Mesendoderm (in vitro differentiated cells): ENCODE data around the gene GABRG3.

ENCODE experiments used
- DNase-seq: peaks from one replicate; pipeline ENCODE4 v3.0.0; 2013
- H2AK5ac ChIP-seq: 2 replicates; pipeline ENCODE4 v1.6.1; 2013; ENCODE audit warnings: low read length, inconsistent platforms
- H2BK120ac ChIP-seq: 2 replicates; pipeline ENCODE4 v1.6.1; 2013; ENCODE audit warnings: low read depth, mild to moderate bottlenecking, low read length, moderate library complexity, mixed read lengths
- H2BK15ac ChIP-seq: replicated peaks from 2 replicates; pipeline ENCODE4 v1.6.1; 2013; ENCODE audit warnings: low read depth, mild to moderate bottlenecking, moderate library complexity
- H2BK5ac ChIP-seq: 2 replicates; pipeline ENCODE4 v1.6.1; 2013; ENCODE audit warnings: low read length, inconsistent platforms
- H3K18ac ChIP-seq: 2 replicates; pipeline ENCODE4 v1.6.1; 2013; ENCODE audit warnings: mild to moderate bottlenecking, low read length, mixed read lengths
- H3K23ac ChIP-seq: one replicate; pipeline ENCODE4 v1.6.1; 2013; ENCODE audit warnings: low read length
- H3K27ac ChIP-seq: 2 replicates; pipeline ENCODE4 v1.5.1; 2013; ENCODE audit warnings: low read depth, mild to moderate bottlenecking, inconsistent platforms, low read length, moderate library complexity
- H3K27me3 ChIP-seq: 2 replicates; pipeline ENCODE4 v1.6.1; 2013; ENCODE audit warnings: low read length, control low read depth, mild to moderate bottlenecking, inconsistent platforms; ENCODE audit not compliant: insufficient read depth, poor library complexity
- H3K36me3 ChIP-seq: 2 replicates; pipeline ENCODE4 v1.6.1; 2013; ENCODE audit warnings: low read length, inconsistent platforms; ENCODE audit not compliant: control insufficient read depth, insufficient read depth
- H3K4ac ChIP-seq: one replicate; pipeline ENCODE4 v1.6.1; 2013; ENCODE audit warnings: low read depth, mild to moderate bottlenecking, low read length, moderate library complexity
- H3K4me1 ChIP-seq: 2 replicates; pipeline ENCODE4 v1.6.1; 2013; ENCODE audit warnings: low read depth, low read length, inconsistent platforms; ENCODE audit not compliant: control insufficient read depth
- H3K4me2 ChIP-seq: 2 replicates; pipeline ENCODE4 v1.6.1; 2013; ENCODE audit warnings: low read length
- H3K4me3 ChIP-seq: 2 replicates; pipeline ENCODE4 v1.5.1; 2013; ENCODE audit warnings: mild to moderate bottlenecking, low read length
- H3K56ac ChIP-seq: one replicate; pipeline ENCODE4 v1.6.1; 2013; ENCODE audit warnings: low read length
- H3K79me1 ChIP-seq: 2 replicates; pipeline ENCODE4 v1.6.1; 2013; ENCODE audit warnings: low read length, inconsistent platforms
- H3K79me2 ChIP-seq: 2 replicates; pipeline ENCODE4 v1.6.1; 2013; ENCODE audit warnings: mild to moderate bottlenecking, low read length; ENCODE audit not compliant: control insufficient read depth, insufficient read depth
- H3K9ac ChIP-seq: 2 replicates; pipeline ENCODE4 v1.6.1; 2013; ENCODE audit warnings: low read length, inconsistent platforms
- H4K5ac ChIP-seq: one replicate; pipeline ENCODE4 v1.6.1; 2013; ENCODE audit warnings: low read length
- H4K8ac ChIP-seq: one replicate; pipeline ENCODE4 v1.6.1; 2013; ENCODE audit warnings: low read depth, mild to moderate bottlenecking, control low read depth, low read length, moderate library complexity
- WGBS: extraction: QIAGEN DNeasy Blood & Tissue Kit; methylation state at CpG from one replicate; pipeline ENCODE4 v1.1.7; 2013; ENCODE audit warnings: low lambda C conversion rate, missing lambda C conversion rate; ENCODE audit not compliant: insufficient coverage; ENCODE audit errors: extremely low coverage; 5-methylcytosine and 5-hydroxymethylcytosine counted together

Gene GABRG3

DNA sequence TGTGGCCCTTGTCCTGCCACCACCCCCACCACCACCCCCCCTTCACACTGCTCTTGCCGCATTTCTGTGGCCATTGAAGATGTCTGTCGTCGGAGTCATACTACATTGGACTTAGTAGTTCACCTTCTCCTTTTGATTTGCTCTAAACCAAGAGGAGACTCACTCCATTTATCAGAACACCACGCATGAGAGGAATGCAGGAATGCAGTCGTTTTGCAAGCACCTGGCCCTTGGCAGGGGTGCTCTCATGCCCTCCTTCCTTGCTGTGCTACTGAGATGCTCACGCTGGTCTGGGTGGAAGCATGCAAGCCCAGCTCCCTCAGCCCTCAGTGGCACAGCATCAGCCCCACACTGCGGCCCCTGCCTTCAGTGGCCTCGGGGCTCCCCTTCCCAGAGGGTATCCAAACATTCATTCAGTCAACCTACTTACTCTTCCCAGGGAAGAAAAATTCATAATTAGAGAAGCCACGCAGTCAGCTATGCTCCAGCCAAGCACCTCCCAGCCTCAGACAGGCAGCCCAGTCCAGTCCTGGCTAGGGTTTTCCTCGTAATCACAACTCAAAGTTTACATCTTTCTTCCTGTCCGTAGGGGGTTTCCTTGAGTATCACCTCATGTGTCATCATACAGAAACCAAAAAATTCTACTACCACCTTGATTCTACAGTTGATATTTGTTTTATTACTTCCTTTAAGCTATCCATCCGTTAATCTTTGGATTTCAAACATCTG, 520.0 kb downstream of the GABRG3 start:
- H4K5ac ChIP-seq = no peak overlapping the region
- DNase-seq = peak; percentile 50
- H3K79me2 ChIP-seq = no peaks in the 10 kb centered on the region
- no peak overlapping the region for H3K56ac ChIP-seq
- H3K27ac ChIP-seq = no peak overlapping the region
- H3K23ac ChIP-seq = no peak overlapping the region
- H3K4me2 ChIP-seq = no peak overlapping the region
- no peaks in the 10 kb centered on the region for H3K36me3 ChIP-seq
- no peaks in the 10 kb centered on the region for H3K4me1 ChIP-seq
- H2AK5ac ChIP-seq = no peak overlapping the region
- WGBS = no CpG with 5 or more reads among the region's 12 CpGs
- H3K79me1 ChIP-seq = no peaks in the 10 kb centered on the region
- no peak overlapping the region for H2BK5ac ChIP-seq
- no peak overlapping the region for H3K4ac ChIP-seq
- H3K27me3 ChIP-seq = no peaks in the 10 kb centered on the region
- no peak overlapping the region for H4K8ac ChIP-seq
- no peak overlapping the region for H3K18ac ChIP-seq
- no peak overlapping the region for H2BK15ac ChIP-seq
- no peak overlapping the region for H3K4me3 ChIP-seq
- no peak overlapping the region for H2BK120ac ChIP-seq
- no peak overlapping the region for H3K9ac ChIP-seq

- Histone ChIP-seq H3K23ac (no peak overlapping the region), H3K27ac (no peak overlapping the region), H3K56ac (no peak overlapping the region), H3K36me3 (no peaks in the 10 kb centered on the region), H3K4me2 (no peak overlapping the region), H2AK5ac (no peak overlapping the region), H3K4ac (no peak overlapping the region), H3K4me3 (no peak overlapping the region), H3K79me2 (no peaks in the 10 kb centered on the region), H3K18ac (no peak overlapping the region), H2BK5ac (no peak overlapping the region), H2BK120ac (no peak overlapping the region), H3K4me1 (no peaks in the 10 kb centered on the region), H2BK15ac (no peak overlapping the region), H3K79me1 (no peaks in the 10 kb centered on the region), H3K27me3 (no peaks in the 10 kb centered on the region), H4K5ac (no peak overlapping the region), H3K9ac (no peak overlapping the region), H4K8ac (no peak overlapping the region)
- peak; percentile 23 for DNase-seq
- WGBS = no CpG with 5 or more reads among the region's 10 CpGs
Observed at GRCh38 chr15:27491666-27492621, 521.0 kb downstream of the GABRG3 start.

- Histone ChIP-seq H2BK15ac (no peak overlapping the region), H2BK5ac (no peak overlapping the region), H4K8ac (no peak overlapping the region), H3K79me1 (no peaks in the 10 kb centered on the region), H3K4me3 (no peak overlapping the region), H3K4me1 (no peaks in the 10 kb centered on the region), H3K27ac (no peak overlapping the region), H3K79me2 (no peaks in the 10 kb centered on the region), H3K4me2 (no peak overlapping the region), H3K23ac (no peak overlapping the region), H3K9ac (no peak overlapping the region), H4K5ac (no peak overlapping the region), H3K4ac (no peak overlapping the region), H3K18ac (no peak overlapping the region), H3K56ac (no peak overlapping the region), H2BK120ac (no peak overlapping the region), H3K27me3 (no peaks in the 10 kb centered on the region), H3K36me3 (no peaks in the 10 kb centered on the region), H2AK5ac (no peak overlapping the region)
- DNase-seq = peak; percentile 15
- WGBS = no CpG with 5 or more reads among the region's 3 CpGs
Observed at GRCh38 chr15:27495963-27496459, 525.0 kb downstream of the GABRG3 start.

DNA sequence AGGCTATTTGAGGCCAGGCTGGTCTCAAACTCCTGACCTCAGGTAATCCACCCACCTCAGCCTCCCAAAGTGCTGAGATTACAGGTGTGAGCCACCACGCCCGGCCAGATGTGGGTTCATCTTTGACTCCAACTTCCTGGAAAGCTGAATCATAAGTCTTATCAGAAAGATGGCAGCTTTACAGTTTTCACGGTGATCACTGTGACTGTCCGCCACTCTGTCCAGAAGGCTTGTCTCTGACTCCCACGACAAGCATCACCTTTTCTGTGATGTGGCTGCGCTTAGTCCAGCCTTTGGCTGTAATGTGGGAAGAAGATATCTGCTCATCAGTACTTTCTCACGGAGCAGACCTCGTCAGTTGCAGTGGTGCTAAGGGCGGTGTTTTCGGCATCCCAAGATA, 527.7 kb downstream of the GABRG3 start:
- H3K36me3 ChIP-seq = no peaks in the 10 kb centered on the region
- H3K56ac ChIP-seq = no peak overlapping the region
- H2BK5ac ChIP-seq = no peak overlapping the region
- no peak overlapping the region for H3K27ac ChIP-seq
- WGBS = no CpG with 5 or more reads among the region's 10 CpGs
- H3K9ac ChIP-seq = no peak overlapping the region
- H2BK120ac ChIP-seq = no peak overlapping the region
- no peak overlapping the region for H3K4ac ChIP-seq
- H4K8ac ChIP-seq = no peak overlapping the region
- H3K18ac ChIP-seq = no peak overlapping the region
- no peak overlapping the region for H4K5ac ChIP-seq
- no peak overlapping the region for H3K4me2 ChIP-seq
- no peaks in the 10 kb centered on the region for H3K27me3 ChIP-seq
- H3K4me3 ChIP-seq = no peak overlapping the region
- H2AK5ac ChIP-seq = no peak overlapping the region
- no peak overlapping the region for H3K23ac ChIP-seq
- H3K79me2 ChIP-seq = no peaks in the 10 kb centered on the region
- no peak overlapping the region for H2BK15ac ChIP-seq
- no peaks in the 10 kb centered on the region for H3K4me1 ChIP-seq
- H3K79me1 ChIP-seq = no peaks in the 10 kb centered on the region
- no peak for DNase-seq

DNA sequence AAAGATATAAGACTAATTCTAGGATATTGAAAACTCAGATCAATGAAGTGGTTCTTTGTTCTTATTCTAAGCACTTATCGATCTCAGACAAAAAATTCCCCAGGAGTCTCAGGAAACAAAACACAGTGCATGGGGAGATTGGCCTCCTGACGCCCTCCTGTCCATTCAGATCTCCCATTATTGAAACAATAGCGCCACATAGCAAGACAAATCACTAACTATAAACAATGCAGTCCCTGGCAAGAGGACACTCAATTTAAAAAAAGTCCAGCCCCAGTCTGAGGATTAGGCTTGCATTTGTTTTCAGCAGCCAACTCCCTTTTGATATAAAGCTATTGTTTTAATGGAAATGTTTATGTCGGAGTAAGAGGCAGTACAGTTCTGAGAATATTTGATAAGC, 528.2 kb downstream of the GABRG3 start:
- Histone ChIP-seq H2BK5ac (no peak overlapping the region), H3K4ac (no peak overlapping the region), H3K27ac (no peak overlapping the region), H4K8ac (no peak overlapping the region), H3K18ac (no peak overlapping the region), H3K36me3 (no peaks in the 10 kb centered on the region), H3K79me2 (no peaks in the 10 kb centered on the region), H3K4me3 (no peak overlapping the region), H3K23ac (no peak overlapping the region), H3K79me1 (no peaks in the 10 kb centered on the region), H3K9ac (no peak overlapping the region), H2AK5ac (no peak overlapping the region), H3K27me3 (no peaks in the 10 kb centered on the region), H3K4me2 (no peak overlapping the region), H3K56ac (no peak overlapping the region), H4K5ac (no peak overlapping the region), H2BK15ac (no peak overlapping the region), H3K4me1 (no peaks in the 10 kb centered on the region), H2BK120ac (no peak overlapping the region)
- DNase-seq = no peak
- WGBS = no CpG with 5 or more reads among the region's 4 CpGs
